Astrocyte (in vitro differentiated cells and primary cell): Measurements from ENCODE around the gene WBP2NL. TPM values are rescaled to one million over a fixed set of nuclear protein-coding genes. Genes with fewer than 3 reads are reported as not detected.

Experiments used
- DNase-seq: peaks from one replicate; pipeline ENCODE4 v3.0.0-alpha.2; 2010; ENCODE audit warnings: low read depth
- FAIRE-seq: peaks from 2 replicates; lab custom pipeline; 2011; peaks lifted over from hg19 to GRCh38; lab: Jason Lieb, UNC
- H2AFZ ChIP-seq: 2 replicates; pipeline ENCODE4 v1.6.0; 2012; ENCODE audit warnings: low read depth, low read length, inconsistent platforms
- H3K27ac ChIP-seq: 2 replicates; pipeline ENCODE4 v1.5.1; 2011; ENCODE audit warnings: low read depth, low read length, inconsistent platforms
- H3K27me3 ChIP-seq: 2 replicates; pipeline ENCODE4 v1.6.0; 2011; ENCODE audit warnings: low read length, inconsistent platforms; ENCODE audit not compliant: insufficient read depth
- H3K36me3 ChIP-seq: 2 replicates; pipeline ENCODE4 v1.5.1; 2011; ENCODE audit warnings: low read length, inconsistent platforms; ENCODE audit not compliant: insufficient read depth
- H3K4me1 ChIP-seq: 2 replicates; pipeline ENCODE4 v1.5.1; 2011; ENCODE audit warnings: low read length, inconsistent platforms; ENCODE audit not compliant: insufficient read depth
- H3K4me2 ChIP-seq: 2 replicates; pipeline ENCODE4 v1.6.0; 2012; ENCODE audit warnings: low read length, inconsistent platforms
- H3K4me3 ChIP-seq: 2 replicates; pipeline ENCODE4 v1.5.1; 2011; ENCODE audit warnings: low read depth, mild to moderate bottlenecking, low read length, inconsistent platforms; ENCODE audit not compliant: insufficient read depth
- H3K79me2 ChIP-seq: 2 replicates; pipeline ENCODE4 v1.6.0; 2012; ENCODE audit warnings: mild to moderate bottlenecking, low read length, inconsistent platforms; ENCODE audit not compliant: insufficient read depth
- H3K9ac ChIP-seq: 2 replicates; pipeline ENCODE4 v1.6.0; 2012; ENCODE audit warnings: mild to moderate bottlenecking, low read length, inconsistent platforms
- H3K9me3 ChIP-seq: 2 replicates; pipeline ENCODE4 v1.5.1; 2012; ENCODE audit warnings: low read depth, mild to moderate bottlenecking, low read length, inconsistent platforms; ENCODE audit not compliant: insufficient read depth
- H4K20me1 ChIP-seq: 2 replicates; pipeline ENCODE4 v1.6.0; 2012; ENCODE audit warnings: low read length, inconsistent platforms; ENCODE audit not compliant: insufficient read depth
- H3K27ac Mint-ChIP-seq: one replicate; pipeline ENCODE4 v1.8.0; 2021; ENCODE audit warnings: mild to moderate bottlenecking, mixed read lengths; ENCODE audit not compliant: unreplicated experiment
- H3K27me3 Mint-ChIP-seq: one replicate; pipeline ENCODE4 v1.8.0; 2021; ENCODE audit warnings: low read depth, mixed read lengths; ENCODE audit not compliant: unreplicated experiment
- H3K36me3 Mint-ChIP-seq: one replicate; pipeline ENCODE4 v1.8.0; 2021; ENCODE audit warnings: low read depth, mixed read lengths; ENCODE audit not compliant: unreplicated experiment
- H3K4me1 Mint-ChIP-seq: one replicate; pipeline ENCODE4 v1.8.0; 2021; ENCODE audit warnings: low read depth, mixed read lengths; ENCODE audit not compliant: unreplicated experiment
- H3K4me3 Mint-ChIP-seq: one replicate; pipeline ENCODE4 v1.8.0; 2021; ENCODE audit warnings: mild to moderate bottlenecking, moderate library complexity, mixed read lengths; ENCODE audit not compliant: unreplicated experiment
- H3K9me3 Mint-ChIP-seq: one replicate; pipeline ENCODE4 v1.8.0; 2021; ENCODE audit warnings: mild to moderate bottlenecking, mixed read lengths; ENCODE audit not compliant: unreplicated experiment
- EZH2 ChIP-seq: IDR thresholded peaks from 2 replicates; pipeline ENCODE4 v1.6.1; 2012; ENCODE audit warnings: mild to moderate bottlenecking, low read length, inconsistent platforms; ENCODE audit not compliant: insufficient read depth
- total RNA-seq: library from RNA; stranded (reverse); gene quantifications from 2 replicates; pipeline ENCODE4 v1.2.1, GENCODE V29; 2021
- TF ChIP-seq, protein P1 (sequence below): IDR thresholded peaks from 2 replicates; pipeline ENCODE4 v1.5.1; 2011; ENCODE audit warnings: low read depth, mild to moderate bottlenecking, inconsistent platforms, low read length, moderate library complexity; ENCODE audit not compliant: insufficient read depth

The WBP2NL gene
- total RNA-seq, 1 donor from 2014 or later: not detected

DNA sequence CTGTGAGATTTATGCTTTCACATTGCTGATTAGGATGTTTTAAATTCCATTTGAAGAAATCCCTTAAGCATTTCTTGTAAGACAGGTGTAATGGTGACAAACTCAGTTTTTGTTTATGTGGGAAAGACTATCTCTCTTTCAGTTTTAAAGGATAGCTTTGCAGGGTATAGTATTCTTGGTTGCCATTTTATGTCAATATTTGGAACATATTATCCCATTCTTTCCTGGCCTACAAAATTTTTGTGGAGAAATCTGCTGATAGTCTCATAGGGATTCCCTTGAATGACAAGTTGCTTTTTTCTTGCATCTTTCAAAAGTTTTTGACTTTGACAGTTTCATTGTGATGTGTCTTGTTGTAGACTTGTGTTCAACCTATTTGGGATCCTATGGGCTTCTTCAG lies 43.2 kb downstream of the WBP2NL start:
- no peaks in the 10 kb centered on the region for H3K9me3 ChIP-seq
- no peak for TF ChIP-seq EZH2
- TF ChIP-seq, protein P1, sequence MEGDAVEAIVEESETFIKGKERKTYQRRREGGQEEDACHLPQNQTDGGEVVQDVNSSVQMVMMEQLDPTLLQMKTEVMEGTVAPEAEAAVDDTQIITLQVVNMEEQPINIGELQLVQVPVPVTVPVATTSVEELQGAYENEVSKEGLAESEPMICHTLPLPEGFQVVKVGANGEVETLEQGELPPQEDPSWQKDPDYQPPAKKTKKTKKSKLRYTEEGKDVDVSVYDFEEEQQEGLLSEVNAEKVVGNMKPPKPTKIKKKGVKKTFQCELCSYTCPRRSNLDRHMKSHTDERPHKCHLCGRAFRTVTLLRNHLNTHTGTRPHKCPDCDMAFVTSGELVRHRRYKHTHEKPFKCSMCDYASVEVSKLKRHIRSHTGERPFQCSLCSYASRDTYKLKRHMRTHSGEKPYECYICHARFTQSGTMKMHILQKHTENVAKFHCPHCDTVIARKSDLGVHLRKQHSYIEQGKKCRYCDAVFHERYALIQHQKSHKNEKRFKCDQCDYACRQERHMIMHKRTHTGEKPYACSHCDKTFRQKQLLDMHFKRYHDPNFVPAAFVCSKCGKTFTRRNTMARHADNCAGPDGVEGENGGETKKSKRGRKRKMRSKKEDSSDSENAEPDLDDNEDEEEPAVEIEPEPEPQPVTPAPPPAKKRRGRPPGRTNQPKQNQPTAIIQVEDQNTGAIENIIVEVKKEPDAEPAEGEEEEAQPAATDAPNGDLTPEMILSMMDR: no peak
- no peaks in the 10 kb centered on the region for H4K20me1 ChIP-seq
- no peak overlapping the region for H3K4me2 ChIP-seq
- Mint-ChIP-seq H3K36me3 (no peaks in the 10 kb centered on the region), H3K9me3 (peaks cover 21% of the 10 kb centered on the region), H3K27me3 (peaks cover 9% of the 10 kb centered on the region), H3K27ac (no peak overlapping the region), H3K4me3 (no peak overlapping the region), H3K4me1 (no peaks in the 10 kb centered on the region)
- no peak overlapping the region for H3K4me3 ChIP-seq
- H3K27ac ChIP-seq: no peak overlapping the region
- no peaks in the 10 kb centered on the region for H3K27me3 ChIP-seq
- no peak for DNase-seq
- no peaks in the 10 kb centered on the region for H3K79me2 ChIP-seq
- H3K36me3 ChIP-seq: no peaks in the 10 kb centered on the region
- no peak for FAIRE-seq
- no peaks in the 10 kb centered on the region for H3K4me1 ChIP-seq
- H2AFZ ChIP-seq: no peak overlapping the region
- no peak overlapping the region for H3K9ac ChIP-seq

GRCh38 chr22:42050641-42051180 lies 52.1 kb downstream of the WBP2NL start:
- FAIRE-seq: no peak
- Histone ChIP-seq H2AFZ (no peak overlapping the region), H3K4me2 (no peak overlapping the region), H3K9ac (no peak overlapping the region), H3K4me1 (no peaks in the 10 kb centered on the region), H3K27ac (no peak overlapping the region), H3K4me3 (no peak overlapping the region), H3K9me3 (no peaks in the 10 kb centered on the region), H4K20me1 (no peaks in the 10 kb centered on the region), H3K79me2 (no peaks in the 10 kb centered on the region), H3K36me3 (no peaks in the 10 kb centered on the region), H3K27me3 (no peaks in the 10 kb centered on the region)
- Mint-ChIP-seq H3K9me3 (peaks cover 4% of the 10 kb centered on the region), H3K27me3 (peaks cover 1% of the 10 kb centered on the region), H3K4me3 (no peak overlapping the region), H3K27ac (no peak overlapping the region), H3K36me3 (no peaks in the 10 kb centered on the region), H3K4me1 (no peaks in the 10 kb centered on the region)
- TF ChIP-seq, protein P1: no peak
- no peak for TF ChIP-seq EZH2
- no peak for DNase-seq

- no peak overlapping the region for H3K4me3 Mint-ChIP-seq
- FAIRE-seq: no peak
- peaks cover 1% of the 10 kb centered on the region for H3K27me3 Mint-ChIP-seq
These were observed 54.2 kb downstream of the WBP2NL start for GRCh38 chr22:42052765-42053164.

More at GRCh38 chr22:42052765-42053164, 54.2 kb downstream of the WBP2NL start:
- Histone ChIP-seq H4K20me1 (no peaks in the 10 kb centered on the region), H3K36me3 (no peaks in the 10 kb centered on the region), H3K27ac (no peak overlapping the region), H3K9me3 (no peaks in the 10 kb centered on the region), H2AFZ (no peak overlapping the region), H3K79me2 (no peaks in the 10 kb centered on the region), H3K9ac (no peak overlapping the region), H3K4me1 (no peaks in the 10 kb centered on the region), H3K4me3 (no peak overlapping the region), H3K27me3 (no peaks in the 10 kb centered on the region), H3K4me2 (no peak overlapping the region)
- Mint-ChIP-seq H3K36me3 (peaks cover 2% of the 10 kb centered on the region), H3K4me1 (no peaks in the 10 kb centered on the region), H3K27ac (no peak overlapping the region), H3K9me3 (peaks cover 14% of the 10 kb centered on the region)
- TF ChIP-seq, protein P1: no peak
- no peak for TF ChIP-seq EZH2
- no peak for DNase-seq
